Upper lobe of left lung (tissue), 4 donors: ENCODE measurements around the gene GPR176.

Experiments used
- EP300 ChIP-seq, 4 donors: sonication (generic); formaldehyde crosslinking; IDR thresholded peaks; one replicate each; pipeline ENCODE4 v1.5.1; 2017; ENCODE audit warnings: antibody characterized with exemption in 4 of 4, control low read depth in 2 of 4
- POLR2A ChIP-seq, 4 donors: fragments of 450-650 bp; IDR thresholded peaks; one replicate each; pipeline ENCODE4 v1.5.1; 2016 to 2017; ENCODE audit warnings: antibody characterized with exemption in 4 of 4, mild to moderate bottlenecking in 2 of 4
- TF ChIP-seq, protein P1 (sequence below), 6 experiments: fragments of 450-650 bp in 4 of 6; fragments of 200-600 bp in 2 of 6; sonication (generic) in 2 of 6; IDR thresholded peaks; one replicate each; pipeline ENCODE4 v1.5.1; 2016 to 2019; ENCODE audit warnings: antibody characterized with exemption in 6 of 6

DNA sequence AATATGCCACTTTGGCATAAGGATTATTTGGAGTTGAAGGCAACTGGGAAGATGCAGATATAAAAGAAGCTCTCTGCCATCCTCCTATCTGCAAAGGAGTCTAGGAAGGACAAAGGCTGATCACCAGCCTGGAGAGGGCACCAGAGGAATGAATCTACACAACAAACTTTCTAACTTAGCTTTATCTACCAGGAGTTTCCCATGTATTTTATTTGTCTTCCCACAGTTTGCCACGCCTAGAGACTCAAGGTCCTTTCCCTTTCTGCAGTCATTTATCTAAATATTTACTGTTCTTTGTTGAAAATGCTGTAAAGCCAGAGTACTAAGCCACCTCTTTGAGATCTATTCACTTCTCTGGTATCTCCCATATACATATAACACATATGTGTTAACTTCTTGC is 32.2 kb downstream of the GPR176 start:
- TF ChIP-seq, protein P1, sequence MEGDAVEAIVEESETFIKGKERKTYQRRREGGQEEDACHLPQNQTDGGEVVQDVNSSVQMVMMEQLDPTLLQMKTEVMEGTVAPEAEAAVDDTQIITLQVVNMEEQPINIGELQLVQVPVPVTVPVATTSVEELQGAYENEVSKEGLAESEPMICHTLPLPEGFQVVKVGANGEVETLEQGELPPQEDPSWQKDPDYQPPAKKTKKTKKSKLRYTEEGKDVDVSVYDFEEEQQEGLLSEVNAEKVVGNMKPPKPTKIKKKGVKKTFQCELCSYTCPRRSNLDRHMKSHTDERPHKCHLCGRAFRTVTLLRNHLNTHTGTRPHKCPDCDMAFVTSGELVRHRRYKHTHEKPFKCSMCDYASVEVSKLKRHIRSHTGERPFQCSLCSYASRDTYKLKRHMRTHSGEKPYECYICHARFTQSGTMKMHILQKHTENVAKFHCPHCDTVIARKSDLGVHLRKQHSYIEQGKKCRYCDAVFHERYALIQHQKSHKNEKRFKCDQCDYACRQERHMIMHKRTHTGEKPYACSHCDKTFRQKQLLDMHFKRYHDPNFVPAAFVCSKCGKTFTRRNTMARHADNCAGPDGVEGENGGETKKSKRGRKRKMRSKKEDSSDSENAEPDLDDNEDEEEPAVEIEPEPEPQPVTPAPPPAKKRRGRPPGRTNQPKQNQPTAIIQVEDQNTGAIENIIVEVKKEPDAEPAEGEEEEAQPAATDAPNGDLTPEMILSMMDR (IDR thresholded peaks at IDR 0.05): peak in 3 of 6 experiments; percentile 15 to 40 (median 33)
- no peak for TF ChIP-seq EP300 (IDR thresholded peaks at IDR 0.05)
- no peak for TF ChIP-seq POLR2A (IDR thresholded peaks at IDR 0.05)
